Adrenal gland (tissue), 5 donors: Measurements from ENCODE around the gene OSMR.

Experiments used
- CTCF ChIP-seq, 6 experiments: fragments of 450-650 bp in 4 of 6; fragments of 200-600 bp in 2 of 6; sonication (generic) in 1 of 6; IDR thresholded peaks; 1 replicate in 5 of 6; 2 replicates in 1 of 6; pipeline versions ENCODE4 v1.5.1 to v1.8.0; 2016 to 2021; ENCODE audit warnings: antibody characterized with exemption in 6 of 6, mild to moderate bottlenecking in 2 of 6, moderate library complexity in 1 of 6
- POLR2A ChIP-seq, 2 donors: fragments of 450-650 bp; IDR thresholded peaks; one replicate each; pipeline ENCODE4 v1.6.1; 2017; ENCODE audit warnings: antibody characterized with exemption in 2 of 2, mild to moderate bottlenecking in 2 of 2, moderate library complexity in 1 of 2
- donor health status: DM: no; HTN: no; CAD: no.

DNA sequence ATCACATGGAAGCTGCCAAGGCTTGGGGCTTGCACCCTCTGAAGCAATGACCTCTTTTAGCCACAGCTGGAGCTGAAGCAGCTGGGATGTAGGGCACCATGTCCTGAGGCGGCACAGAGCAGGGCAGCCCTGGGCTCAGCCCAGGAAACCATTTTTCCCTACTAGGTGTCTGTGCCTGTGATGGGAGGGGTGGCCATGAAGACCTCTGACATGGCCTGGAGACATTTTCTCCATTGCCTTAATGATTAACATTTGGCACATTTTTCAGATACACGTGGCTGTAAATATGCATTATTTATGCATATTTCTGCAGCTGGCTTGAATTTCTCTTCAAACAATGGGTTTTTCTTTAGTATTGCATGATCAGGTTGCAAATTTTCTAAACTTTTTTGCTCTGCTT is 81.7 kb downstream of the OSMR start:
- TF ChIP-seq POLR2A (IDR thresholded peaks at IDR 0.05) (no peak), CTCF (IDR thresholded peaks at IDR 0.05) (no peak)
